ENCODE data around the gene VGLL4.

DNA sequence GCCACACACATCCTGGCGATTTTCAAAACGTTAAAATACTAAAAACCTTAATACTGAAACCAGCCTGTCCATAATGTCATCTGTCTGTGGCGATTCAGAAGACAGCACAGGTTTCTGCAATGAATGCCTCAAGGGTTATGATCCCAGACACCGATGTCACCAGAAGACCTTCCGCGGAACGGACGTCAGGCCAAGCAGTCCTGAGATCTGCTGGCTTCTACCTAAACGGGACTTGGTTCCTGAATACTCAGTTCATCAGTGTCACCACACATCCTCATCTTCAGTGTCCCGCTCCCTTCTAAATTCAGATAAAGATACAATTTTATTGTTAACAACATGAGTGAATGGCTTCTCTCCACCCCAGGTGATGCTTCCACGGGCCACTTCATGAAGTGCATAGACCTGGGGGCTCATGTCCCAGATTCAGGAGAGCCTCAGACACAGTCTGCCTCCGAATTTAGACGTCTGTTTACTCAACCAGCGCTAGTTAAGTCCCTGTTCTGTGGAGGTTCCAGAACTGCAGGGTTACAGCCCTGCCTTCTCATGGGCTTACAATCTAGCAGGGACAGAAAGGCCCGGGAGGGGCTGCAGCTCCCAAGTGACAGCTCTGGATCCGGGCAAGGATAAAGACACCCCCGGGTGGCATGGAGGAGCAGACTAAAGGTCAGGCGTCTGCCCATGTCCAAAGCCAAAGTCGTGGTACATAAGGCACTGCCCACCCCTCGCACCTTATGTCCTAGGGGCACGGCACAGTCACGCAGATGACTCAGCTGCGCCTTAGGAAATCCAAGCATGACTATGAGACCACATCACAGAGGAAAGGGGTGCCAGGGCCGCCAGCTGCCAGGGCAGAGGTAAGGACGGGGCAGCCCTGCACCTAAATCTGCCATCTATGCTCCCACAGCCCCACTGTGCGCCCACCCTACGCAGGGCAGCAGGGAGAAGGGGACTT, 75.9 kb downstream of the VGLL4 start:
- TF ChIP-seq GATA3 (IDR thresholded peaks at IDR 0.05; ENCODE audit: low read depth, low read length) (no peak), GATA2 (IDR thresholded peaks at IDR 0.05; ENCODE audit: low read depth, low read length) (no peak)
